ENCODE measurements around the gene ZFYVE28. TPM values are rescaled to one million over a fixed set of nuclear protein-coding genes. Genes with fewer than 3 reads are reported as not detected.

ZFYVE28 gene
- total RNA-seq, 2 donors from 2014 or later: 29.6 to 31.6 TPM

GRCh38 chr4:2271279-2272025, 147.0 kb downstream of the ZFYVE28 start:
- no peaks in the 10 kb centered on the region for H3K36me3 ChIP-seq
- no peaks in the 10 kb centered on the region for H3K27me3 ChIP-seq
- no peak for DNase-seq
- H3K4me3 ChIP-seq: no peak overlapping the region
- H3K4me1 ChIP-seq: no peaks in the 10 kb centered on the region
- no peak for TF ChIP-seq CTCF (IDR thresholded peaks at IDR 0.05)
- no peaks in the 10 kb centered on the region for H3K9me3 ChIP-seq
- intact Hi-C loops (cut with DNase I): no loop called here
- H3K27ac ChIP-seq: no peak overlapping the region
- H3K9ac ChIP-seq (ENCODE audit: low read depth in 2 of 2, low read length in 2 of 2): no peak overlapping the region

- DNase-seq: no peak
- Histone ChIP-seq H3K9me3 (no peaks in the 10 kb centered on the region), H3K27ac (no peak overlapping the region), H3K27me3 (no peaks in the 10 kb centered on the region), H3K9ac (ENCODE audit: low read depth in 2 of 2, low read length in 2 of 2) (no peak overlapping the region), H3K36me3 (no peaks in the 10 kb centered on the region), H3K4me3 (no peak overlapping the region), H3K4me1 (no peaks in the 10 kb centered on the region)
- TF ChIP-seq CTCF (IDR thresholded peaks at IDR 0.05): no peak
- intact Hi-C loops (cut with DNase I): no loop called here
Observed at GRCh38 chr4:2270341-2271165, 147.9 kb downstream of the ZFYVE28 start.

GRCh38 chr4:2269618-2270163, 148.8 kb downstream of the ZFYVE28 start:
- no peaks in the 10 kb centered on the region for H3K27me3 ChIP-seq
- H3K36me3 ChIP-seq: no peaks in the 10 kb centered on the region
- H3K4me3 ChIP-seq: no peak overlapping the region
- TF ChIP-seq CTCF (IDR thresholded peaks at IDR 0.05): no peak
- H3K9ac ChIP-seq (ENCODE audit: low read depth in 2 of 2, low read length in 2 of 2): no peak overlapping the region
- intact Hi-C loops (cut with DNase I): no loop called here
- H3K9me3 ChIP-seq: no peaks in the 10 kb centered on the region
- no peak for DNase-seq
- no peak overlapping the region for H3K27ac ChIP-seq
- no peaks in the 10 kb centered on the region for H3K4me1 ChIP-seq

- TF ChIP-seq CTCF (IDR thresholded peaks at IDR 0.05): no peak
- Histone ChIP-seq H3K27ac (no peak overlapping the region), H3K36me3 (no peaks in the 10 kb centered on the region), H3K4me1 (no peaks in the 10 kb centered on the region), H3K4me3 (no peak overlapping the region), H3K9me3 (no peaks in the 10 kb centered on the region), H3K27me3 (no peaks in the 10 kb centered on the region), H3K9ac (ENCODE audit: low read depth in 2 of 2, low read length in 2 of 2) (no peak overlapping the region)
- intact Hi-C loops (cut with DNase I): no loop called here
- DNase-seq: no peak
Observed at GRCh38 chr4:2269206-2269531, 149.3 kb downstream of the ZFYVE28 start.

GRCh38 chr4:2268357-2269205, 149.9 kb downstream of the ZFYVE28 start:
- TF ChIP-seq CTCF (IDR thresholded peaks at IDR 0.05): no peak
- no peaks in the 10 kb centered on the region for H3K27me3 ChIP-seq
- DNase-seq: no peak
- no peaks in the 10 kb centered on the region for H3K36me3 ChIP-seq
- intact Hi-C loops (cut with DNase I): no loop called here
- no peak overlapping the region for H3K9ac ChIP-seq (ENCODE audit: low read depth in 2 of 2, low read length in 2 of 2)
- no peaks in the 10 kb centered on the region for H3K9me3 ChIP-seq
- H3K4me3 ChIP-seq: no peak overlapping the region
- H3K4me1 ChIP-seq: no peaks in the 10 kb centered on the region
- no peak overlapping the region for H3K27ac ChIP-seq

Measured in colonic mucosa (tissue), 4 donors.